Epithelial cell of esophagus (primary cell): Measurements from ENCODE around the gene NAA10.

Experiments
- DNase-seq: peaks from one replicate; pipeline ENCODE4 v3.0.0; 2010; ENCODE audit warnings: low read depth
- H3K4me3 ChIP-seq: 2 replicates; pipeline ENCODE4 v1.5.1; 2011; ENCODE audit warnings: mild to moderate bottlenecking, low read length, control low read depth
- TF ChIP-seq, protein P1 (sequence below): IDR thresholded peaks from 2 replicates; pipeline ENCODE4 v1.5.1; 2011; ENCODE audit warnings: low read depth, mild to moderate bottlenecking, low read length, control low read depth, inconsistent platforms; ENCODE audit not compliant: insufficient read depth; ENCODE audit errors: missing control alignments

NAA10 gene

DNA sequence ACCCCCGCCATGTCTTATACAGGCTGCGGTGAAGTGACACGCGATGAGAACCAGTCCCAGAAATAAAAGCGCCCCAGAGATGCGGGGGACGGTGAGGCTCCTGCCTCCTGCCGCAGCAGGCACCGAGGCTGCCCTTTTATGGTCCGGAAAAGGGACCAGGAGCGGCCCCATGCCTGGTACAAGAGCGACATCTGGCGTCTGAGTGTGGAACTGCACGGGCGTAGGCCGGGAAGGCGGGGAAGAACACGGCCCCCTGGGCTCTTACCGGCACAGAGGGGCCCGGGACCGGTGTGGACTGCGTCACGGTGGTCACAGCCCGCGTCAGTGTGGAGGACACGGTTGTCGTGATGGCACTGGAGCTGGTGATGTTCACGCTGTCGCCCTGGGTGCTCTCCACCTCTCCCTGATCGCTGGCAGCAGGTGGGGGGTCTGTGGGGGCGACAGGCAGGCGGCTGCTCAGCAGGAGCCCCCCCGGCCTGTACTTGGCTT, 18.5 kb upstream of the NAA10 start:
- no peak overlapping the region for H3K4me3 ChIP-seq
- peak; percentile 44 for DNase-seq
- TF ChIP-seq, protein P1, sequence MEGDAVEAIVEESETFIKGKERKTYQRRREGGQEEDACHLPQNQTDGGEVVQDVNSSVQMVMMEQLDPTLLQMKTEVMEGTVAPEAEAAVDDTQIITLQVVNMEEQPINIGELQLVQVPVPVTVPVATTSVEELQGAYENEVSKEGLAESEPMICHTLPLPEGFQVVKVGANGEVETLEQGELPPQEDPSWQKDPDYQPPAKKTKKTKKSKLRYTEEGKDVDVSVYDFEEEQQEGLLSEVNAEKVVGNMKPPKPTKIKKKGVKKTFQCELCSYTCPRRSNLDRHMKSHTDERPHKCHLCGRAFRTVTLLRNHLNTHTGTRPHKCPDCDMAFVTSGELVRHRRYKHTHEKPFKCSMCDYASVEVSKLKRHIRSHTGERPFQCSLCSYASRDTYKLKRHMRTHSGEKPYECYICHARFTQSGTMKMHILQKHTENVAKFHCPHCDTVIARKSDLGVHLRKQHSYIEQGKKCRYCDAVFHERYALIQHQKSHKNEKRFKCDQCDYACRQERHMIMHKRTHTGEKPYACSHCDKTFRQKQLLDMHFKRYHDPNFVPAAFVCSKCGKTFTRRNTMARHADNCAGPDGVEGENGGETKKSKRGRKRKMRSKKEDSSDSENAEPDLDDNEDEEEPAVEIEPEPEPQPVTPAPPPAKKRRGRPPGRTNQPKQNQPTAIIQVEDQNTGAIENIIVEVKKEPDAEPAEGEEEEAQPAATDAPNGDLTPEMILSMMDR, result peak; percentile 75

DNA sequence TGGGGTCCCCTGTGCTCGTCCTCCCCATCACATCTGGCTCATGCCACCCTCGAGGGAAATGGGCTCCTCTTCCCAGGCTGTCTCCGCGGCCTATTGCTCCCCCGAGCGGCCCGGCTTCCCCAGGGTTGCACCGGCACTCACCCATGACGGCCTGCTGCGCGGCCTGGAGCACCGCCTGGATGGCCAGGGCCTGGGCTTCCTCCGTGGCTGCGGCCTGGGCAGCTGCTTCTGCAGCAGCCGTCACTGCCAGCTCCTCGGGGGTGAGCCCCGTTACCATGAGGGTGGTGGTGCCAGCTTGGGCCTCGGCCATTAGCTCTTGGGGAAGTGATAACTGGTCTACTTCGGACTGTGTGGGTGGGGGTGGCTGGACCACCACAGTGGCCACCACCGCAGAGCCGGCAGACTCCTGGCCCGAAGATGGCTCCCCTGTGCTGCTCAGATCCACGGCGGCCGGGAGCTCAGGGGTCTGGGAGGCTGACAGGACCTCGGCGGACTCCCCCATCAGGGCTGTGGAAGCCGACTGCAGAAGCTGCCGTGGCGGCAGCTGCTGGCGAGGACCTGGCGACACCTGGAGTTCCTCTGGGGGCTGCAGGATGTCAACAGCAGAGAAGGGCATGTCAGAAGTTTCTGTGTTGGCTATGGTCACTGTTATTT, 17.7 kb upstream of the NAA10 start:
- H3K4me3 ChIP-seq, result no peak overlapping the region
- TF ChIP-seq, protein P1, result no peak
- no peak for DNase-seq

DNA sequence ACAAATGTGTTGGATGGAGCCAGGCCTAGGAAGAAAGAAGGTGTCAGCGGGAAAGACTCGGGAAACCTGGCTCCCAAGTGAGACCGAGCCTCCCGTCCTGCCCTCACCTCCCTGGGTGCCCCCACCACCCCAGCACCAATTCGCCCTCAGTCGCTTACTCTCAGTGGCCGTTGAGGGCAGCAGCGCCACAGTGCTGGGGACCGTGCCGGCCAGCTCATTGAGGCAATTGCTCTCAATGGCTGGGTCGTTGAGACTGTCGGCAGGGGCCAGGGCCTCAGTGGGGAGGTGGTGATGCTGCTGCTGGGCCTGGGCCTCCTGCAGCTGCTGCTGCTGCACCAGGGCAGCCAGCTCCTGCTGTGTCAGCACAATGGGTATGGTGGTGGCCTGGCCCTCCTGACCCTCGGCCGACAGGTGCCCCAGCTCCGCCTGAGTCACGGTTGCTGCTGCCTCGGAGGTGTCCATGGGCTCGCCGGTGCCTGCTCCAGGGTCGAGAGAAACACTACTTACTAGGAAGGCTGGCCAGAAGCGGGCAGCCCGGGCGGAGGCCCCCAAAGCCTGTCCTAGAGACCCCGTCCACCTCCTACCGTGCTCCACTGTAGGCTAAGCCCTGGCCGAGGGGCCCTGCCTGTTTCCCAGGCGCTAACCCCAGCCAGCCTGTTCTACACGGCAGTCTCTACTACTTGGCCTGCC, 17.0 kb upstream of the NAA10 start:
- no peak overlapping the region for H3K4me3 ChIP-seq
- TF ChIP-seq, protein P1, result no peak
- no peak for DNase-seq

DNA sequence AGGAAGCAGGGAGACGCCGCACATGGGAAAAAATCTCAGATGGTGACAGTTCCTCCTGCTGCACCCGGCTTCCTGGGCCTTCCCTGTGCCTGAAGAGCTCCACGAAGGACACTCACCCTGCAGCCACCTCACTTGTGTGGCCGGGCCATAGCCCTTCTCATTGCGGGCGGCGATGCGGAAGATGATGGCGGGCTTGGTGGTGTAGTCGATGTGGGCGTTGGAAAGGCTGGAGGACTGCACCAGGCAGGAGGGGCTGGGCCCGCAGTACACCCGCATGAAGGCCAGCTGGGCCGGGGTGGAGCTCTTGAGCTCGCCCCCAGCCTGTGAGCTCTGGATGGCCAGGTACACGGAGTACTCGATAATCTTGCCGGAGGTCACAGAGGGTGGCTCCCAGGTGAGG, 15.3 kb upstream of the NAA10 start:
- TF ChIP-seq, protein P1, result no peak
- DNase-seq, result no peak
- H3K4me3 ChIP-seq, result no peak overlapping the region

- H3K4me3 ChIP-seq, result no peak overlapping the region
- no peak for DNase-seq
- TF ChIP-seq, protein P1, result no peak
Observed at GRCh38 chrX:153948847-153949805, 14.3 kb upstream of the NAA10 start.

DNA sequence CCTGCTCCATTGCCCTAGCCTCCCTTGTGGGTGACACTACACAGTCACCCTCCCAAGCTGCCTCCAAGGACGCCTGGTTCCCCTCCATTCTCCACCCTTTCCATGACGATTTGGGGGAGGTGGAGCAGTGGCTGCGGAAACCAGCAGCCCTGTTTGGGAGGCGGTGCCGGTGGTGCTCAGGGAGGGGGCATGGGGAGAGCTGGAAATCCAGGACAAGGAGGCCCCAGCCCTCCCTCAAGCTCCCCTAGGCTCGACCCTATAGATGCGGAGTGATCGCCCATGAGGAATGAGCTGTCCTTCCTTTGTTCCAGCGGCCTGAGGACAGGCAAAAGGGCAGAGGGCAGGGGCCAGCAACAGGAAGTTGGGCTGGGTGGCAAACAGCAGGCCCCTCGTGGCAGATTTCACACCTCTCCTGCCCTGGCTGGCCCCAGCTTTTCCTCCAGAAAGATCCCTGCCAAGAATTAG, 13.2 kb upstream of the NAA10 start:
- no peak overlapping the region for H3K4me3 ChIP-seq
- TF ChIP-seq, protein P1, result no peak
- DNase-seq, result no peak
